CD14-positive monocyte (primary cell): ENCODE data around the gene UGT1A10. TPM values are rescaled to one million over a fixed set of nuclear protein-coding genes. Genes with fewer than 3 reads are reported as not detected.

Experiments used
- DNase-seq, 3 donors: peaks; one replicate each; pipeline ENCODE4 v3.0.0-alpha.2; 2011 to 2022
- H2AFZ ChIP-seq: 2 replicates; pipeline ENCODE4 v1.6.0; 2012; ENCODE audit warnings: mild to moderate bottlenecking, low read depth, low read length, inconsistent platforms; ENCODE audit not compliant: insufficient read depth, poor library complexity, severe bottlenecking
- H3K27ac ChIP-seq, 2 donors: 1 replicate in 1 of 2; 2 replicates in 1 of 2; pipeline ENCODE4 v1.5.1; 2012 to 2013; ENCODE audit warnings: low read length in 2 of 2, control low read depth in 1 of 2, inconsistent platforms in 1 of 2, low read depth in 1 of 2, mild to moderate bottlenecking in 1 of 2
- H3K27me3 ChIP-seq, 2 donors: one replicate each; pipeline versions ENCODE4 v1.6.0 to v1.6.1; 2011 to 2013; ENCODE audit warnings: low read length in 2 of 2; ENCODE audit not compliant: control insufficient read depth in 2 of 2, insufficient read depth in 2 of 2
- H3K36me3 ChIP-seq, 2 donors: replicated peaks in 1 of 2; 1 replicate in 1 of 2; 2 replicates in 1 of 2; pipeline versions ENCODE4 v1.5.1 to v1.6.1; 2012 to 2013; ENCODE audit warnings: low read length in 2 of 2, control low read depth in 1 of 2, inconsistent platforms in 1 of 2, mild to moderate bottlenecking in 1 of 2; ENCODE audit not compliant: insufficient read depth in 2 of 2, control insufficient read depth in 1 of 2
- H3K4me1 ChIP-seq, 2 donors: 1 replicate in 1 of 2; 2 replicates in 1 of 2; pipeline versions ENCODE4 v1.5.1 to v1.6.1; 2012 to 2013; ENCODE audit warnings: low read length in 2 of 2, control low read depth in 1 of 2, inconsistent platforms in 1 of 2, mild to moderate bottlenecking in 1 of 2, moderate library complexity in 1 of 2; ENCODE audit not compliant: insufficient read depth in 2 of 2, control insufficient read depth in 1 of 2
- H3K4me2 ChIP-seq: replicated peaks from 2 replicates; pipeline ENCODE3; 2012; ENCODE audit warnings: low read length, moderate library complexity, mild to moderate bottlenecking; ENCODE audit not compliant: poor library complexity, severe bottlenecking; ENCODE audit errors: extremely low read depth
- H3K4me3 ChIP-seq, 3 experiments: fragments of 200-600 bp in 1 of 3; sonication (generic) in 1 of 3; replicated peaks in 1 of 3; 1 replicate in 2 of 3; 2 replicates in 1 of 3; pipeline ENCODE4 v1.5.1; 2011 to 2013; ENCODE audit warnings: low read length in 3 of 3, mild to moderate bottlenecking in 3 of 3, control low read depth in 2 of 3, low read depth in 2 of 3, inconsistent platforms in 1 of 3, moderate library complexity in 1 of 3
- H3K79me2 ChIP-seq: 2 replicates; pipeline ENCODE4 v1.6.0; 2012; ENCODE audit warnings: mild to moderate bottlenecking, control low read depth, inconsistent platforms, low read length, moderate library complexity; ENCODE audit not compliant: insufficient read depth
- H3K9ac ChIP-seq: 2 replicates; pipeline ENCODE4 v1.6.0; 2017; ENCODE audit warnings: low read length, mild to moderate bottlenecking; ENCODE audit not compliant: insufficient read depth, poor library complexity, severe bottlenecking
- H3K9me3 ChIP-seq, 2 donors: replicated peaks in 1 of 2; 1 replicate in 1 of 2; 2 replicates in 1 of 2; pipeline versions ENCODE4 v1.5.1 to v1.6.1; 2012 to 2013; ENCODE audit warnings: low read length in 2 of 2, control low read depth in 1 of 2; ENCODE audit not compliant: control insufficient read depth in 1 of 2, insufficient read depth in 1 of 2
- H4K20me1 ChIP-seq: 2 replicates; pipeline ENCODE4 v1.6.0; 2012; ENCODE audit warnings: mild to moderate bottlenecking, low read length, control low read depth, moderate library complexity; ENCODE audit not compliant: insufficient read depth
- H3K27ac Mint-ChIP-seq, 7 donors: one replicate each; pipeline ENCODE4 v1.8.0; 2020; ENCODE audit warnings: mild to moderate bottlenecking in 7 of 7, mixed read lengths in 7 of 7, moderate library complexity in 6 of 7, inconsistent platforms in 2 of 7
- H3K27me3 Mint-ChIP-seq, 3 donors: one replicate each; pipeline ENCODE4 v1.8.0; 2021 to 2022; ENCODE audit warnings: low read depth in 3 of 3, mild to moderate bottlenecking in 3 of 3, mixed read lengths in 3 of 3, moderate library complexity in 3 of 3, inconsistent platforms in 1 of 3
- H3K36me3 Mint-ChIP-seq, 2 donors: one replicate each; pipeline ENCODE4 v1.8.0; 2020; ENCODE audit warnings: mixed read lengths in 2 of 2, inconsistent platforms in 1 of 2, mild to moderate bottlenecking in 1 of 2
- H3K4me1 Mint-ChIP-seq: one replicate; pipeline ENCODE4 v1.8.0; 2020; ENCODE audit warnings: mild to moderate bottlenecking, mixed read lengths
- H3K4me3 Mint-ChIP-seq, 2 donors: one replicate each; pipeline ENCODE4 v1.8.0; 2020; ENCODE audit warnings: mild to moderate bottlenecking in 2 of 2, mixed read lengths in 2 of 2, moderate library complexity in 1 of 2
- H3K9me3 Mint-ChIP-seq, 7 donors: one replicate each; pipeline ENCODE4 v1.8.0; 2020 to 2022; ENCODE audit warnings: mixed read lengths in 7 of 7, mild to moderate bottlenecking in 6 of 7, moderate library complexity in 6 of 7, inconsistent platforms in 2 of 7
- WGBS: methylation state at CpG from one replicate; pipeline ENCODE4 v1.1.5; 2013; ENCODE audit warnings: missing lambda C conversion rate; ENCODE audit not compliant: insufficient coverage; 5-methylcytosine and 5-hydroxymethylcytosine counted together
- intact Hi-C, 2 donors: fragments of 100-400 bp; cut with micrococcal nuclease; formaldehyde crosslinking; loops; one replicate each; pipeline versions ENCODE4 v1.15.0 to v1.15.1; 2023
- polyA plus RNA-seq, 3 donors: library from polyadenylated mRNA; depleted of rRNA in 1 of 3; unstranded in 2 of 3; stranded (reverse) in 1 of 3; fragments of 300-500 nt in 2 of 3; fragments of >200 nt in 1 of 3; fragmentation: Illumina TruSeq in 2 of 3; gene quantifications; 1 replicate in 2 of 3; 2 replicates in 1 of 3; pipeline ENCODE4 v1.2.3, GENCODE V29; 2012 to 2021
- TF ChIP-seq, protein P1 (sequence below): fragments of 200-600 bp; IDR thresholded peaks from one replicate; pipeline ENCODE4 v1.8.0; 2022; ENCODE audit warnings: antibody characterized with exemption, mild to moderate bottlenecking

UGT1A10 gene
- polyA plus RNA-seq, 3 donors = not detected

GRCh38 chr2:233706720-233707119 lies 70.5 kb downstream of the UGT1A10 start:
- peaks cover 0 to 3% (median 0%) of the 10 kb centered on the region in 7 donors for H3K9me3 Mint-ChIP-seq
- DNase-seq = no peak
- no peaks in the 10 kb centered on the region for H3K36me3 Mint-ChIP-seq
- Histone ChIP-seq H3K27ac (no peak overlapping the region), H3K4me2 (no peak overlapping the region), H3K4me3 (no peak overlapping the region), H3K36me3 (no peaks in the 10 kb centered on the region), H2AFZ (no peak overlapping the region), H3K9ac (no peak overlapping the region), H3K79me2 (no peaks in the 10 kb centered on the region), H3K9me3 (no peaks in the 10 kb centered on the region), H3K4me1 (no peaks in the 10 kb centered on the region), H3K27me3 (no peaks in the 10 kb centered on the region), H4K20me1 (no peaks in the 10 kb centered on the region)
- H3K27ac Mint-ChIP-seq = no peak overlapping the region
- H3K4me1 Mint-ChIP-seq = no peaks in the 10 kb centered on the region
- intact Hi-C loops = no loop called here
- no peak overlapping the region for H3K4me3 Mint-ChIP-seq
- H3K27me3 Mint-ChIP-seq = peaks cover 3 to 4% (median 4%) of the 10 kb centered on the region in 3 donors
- TF ChIP-seq, protein P1, sequence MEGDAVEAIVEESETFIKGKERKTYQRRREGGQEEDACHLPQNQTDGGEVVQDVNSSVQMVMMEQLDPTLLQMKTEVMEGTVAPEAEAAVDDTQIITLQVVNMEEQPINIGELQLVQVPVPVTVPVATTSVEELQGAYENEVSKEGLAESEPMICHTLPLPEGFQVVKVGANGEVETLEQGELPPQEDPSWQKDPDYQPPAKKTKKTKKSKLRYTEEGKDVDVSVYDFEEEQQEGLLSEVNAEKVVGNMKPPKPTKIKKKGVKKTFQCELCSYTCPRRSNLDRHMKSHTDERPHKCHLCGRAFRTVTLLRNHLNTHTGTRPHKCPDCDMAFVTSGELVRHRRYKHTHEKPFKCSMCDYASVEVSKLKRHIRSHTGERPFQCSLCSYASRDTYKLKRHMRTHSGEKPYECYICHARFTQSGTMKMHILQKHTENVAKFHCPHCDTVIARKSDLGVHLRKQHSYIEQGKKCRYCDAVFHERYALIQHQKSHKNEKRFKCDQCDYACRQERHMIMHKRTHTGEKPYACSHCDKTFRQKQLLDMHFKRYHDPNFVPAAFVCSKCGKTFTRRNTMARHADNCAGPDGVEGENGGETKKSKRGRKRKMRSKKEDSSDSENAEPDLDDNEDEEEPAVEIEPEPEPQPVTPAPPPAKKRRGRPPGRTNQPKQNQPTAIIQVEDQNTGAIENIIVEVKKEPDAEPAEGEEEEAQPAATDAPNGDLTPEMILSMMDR = no peak
- no CpG with 5 or more reads among the region's 1 CpG for WGBS

GRCh38 chr2:233707940-233708644 lies 71.8 kb downstream of the UGT1A10 start:
- Histone ChIP-seq H3K79me2 (no peaks in the 10 kb centered on the region), H2AFZ (no peak overlapping the region), H3K4me1 (no peaks in the 10 kb centered on the region), H4K20me1 (no peaks in the 10 kb centered on the region), H3K4me2 (no peak overlapping the region), H3K36me3 (no peaks in the 10 kb centered on the region), H3K9ac (no peak overlapping the region), H3K27ac (no peak overlapping the region), H3K9me3 (no peaks in the 10 kb centered on the region), H3K27me3 (no peaks in the 10 kb centered on the region), H3K4me3 (no peak overlapping the region)
- WGBS = 100% methylated on average over 1 of the region's 10 CpGs
- no peak for DNase-seq
- H3K4me1 Mint-ChIP-seq = no peaks in the 10 kb centered on the region
- peak overlapping the region in 1 of 7 donors; percentile 47 for H3K27ac Mint-ChIP-seq
- intact Hi-C loops = no loop called here
- H3K36me3 Mint-ChIP-seq = no peaks in the 10 kb centered on the region
- no peak overlapping the region for H3K4me3 Mint-ChIP-seq
- TF ChIP-seq, protein P1 = no peak
- H3K27me3 Mint-ChIP-seq = peaks cover 3 to 6% (median 5%) of the 10 kb centered on the region in 3 donors
- H3K9me3 Mint-ChIP-seq = peaks cover 0 to 2% (median 0%) of the 10 kb centered on the region in 7 donors
